H9 (cell line): Measurements from ENCODE around the gene HMGN4. TPM values are rescaled to one million over a fixed set of nuclear protein-coding genes. Genes with fewer than 3 reads are reported as not detected.

Experiments used
- DNase-seq: peaks from one replicate; pipeline ENCODE4 v3.0.0-alpha.2; 2017
- H2AFZ ChIP-seq: one replicate; pipeline ENCODE4 v1.6.1; 2013; ENCODE audit warnings: mild to moderate bottlenecking, low read length, control low read depth, moderate library complexity
- H2AK5ac ChIP-seq: 2 replicates; pipeline ENCODE4 v1.6.1; 2013; ENCODE audit warnings: low read length, control low read depth, mixed read lengths; ENCODE audit not compliant: insufficient read length
- H2BK120ac ChIP-seq: one replicate; pipeline ENCODE4 v1.6.1; 2013; ENCODE audit warnings: low read depth, mild to moderate bottlenecking, low read length, control low read depth, inconsistent platforms; ENCODE audit not compliant: poor library complexity, severe bottlenecking
- H2BK12ac ChIP-seq: 2 replicates; pipeline ENCODE4 v1.6.1; 2013; ENCODE audit warnings: low read length, control low read depth, mixed read lengths, low read depth; ENCODE audit not compliant: insufficient read length
- H2BK15ac ChIP-seq: 2 replicates; pipeline ENCODE4 v1.6.1; 2013; ENCODE audit warnings: low read depth, low read length, control low read depth
- H2BK20ac ChIP-seq: one replicate; pipeline ENCODE4 v1.6.1; 2013; ENCODE audit warnings: low read depth, mild to moderate bottlenecking, low read length, control low read depth, inconsistent platforms; ENCODE audit not compliant: poor library complexity, severe bottlenecking
- H2BK5ac ChIP-seq: 2 replicates; pipeline ENCODE4 v1.6.1; 2013; ENCODE audit warnings: low read length, control low read depth, mixed read lengths; ENCODE audit not compliant: insufficient read length
- H3K14ac ChIP-seq: 2 replicates; pipeline ENCODE4 v1.6.1; 2013; ENCODE audit warnings: low read length, control low read depth; ENCODE audit not compliant: insufficient read depth
- H3K18ac ChIP-seq: 2 replicates; pipeline ENCODE4 v1.6.1; 2013; ENCODE audit warnings: low read depth, mild to moderate bottlenecking, mixed read lengths, low read length, control low read depth; ENCODE audit not compliant: insufficient read length
- H3K23ac ChIP-seq: 2 replicates; pipeline ENCODE4 v1.6.1; 2013; ENCODE audit warnings: low read length, control low read depth, mixed read lengths, low read depth; ENCODE audit not compliant: insufficient read length
- H3K23me2 ChIP-seq: 2 replicates; pipeline ENCODE4 v1.6.1; 2013; ENCODE audit warnings: low read depth, mild to moderate bottlenecking, mixed read lengths, low read length, control low read depth; ENCODE audit not compliant: insufficient read length, poor library complexity, severe bottlenecking
- H3K27ac ChIP-seq: 2 replicates; pipeline ENCODE4 v1.5.1; 2013; ENCODE audit warnings: low read length, control low read depth, mixed read lengths, low read depth; ENCODE audit not compliant: insufficient read length
- H3K27me3 ChIP-seq: 2 replicates; pipeline ENCODE4 v1.6.1; 2013; ENCODE audit warnings: low read length, control low read depth, inconsistent platforms; ENCODE audit not compliant: insufficient read depth
- H3K4ac ChIP-seq: 2 replicates; pipeline ENCODE4 v1.6.1; 2013; ENCODE audit warnings: low read depth, mild to moderate bottlenecking, control low read depth, inconsistent platforms, low read length, moderate library complexity
- H3K4me1 ChIP-seq: 2 replicates; pipeline ENCODE4 v1.6.1; 2013; ENCODE audit warnings: low read length, control low read depth, inconsistent platforms; ENCODE audit not compliant: insufficient read depth
- H3K4me2 ChIP-seq: 2 replicates; pipeline ENCODE4 v1.6.1; 2013; ENCODE audit warnings: low read length, control low read depth, mixed read lengths; ENCODE audit not compliant: insufficient read length, insufficient read depth
- H3K56ac ChIP-seq: 2 replicates; pipeline ENCODE4 v1.6.1; 2013; ENCODE audit warnings: low read depth, mild to moderate bottlenecking, mixed read lengths, low read length, control low read depth; ENCODE audit not compliant: insufficient read length
- H3K79me1 ChIP-seq: 2 replicates; pipeline ENCODE4 v1.6.1; 2013; ENCODE audit warnings: low read depth, mild to moderate bottlenecking, moderate library complexity, low read length, control low read depth, inconsistent platforms; ENCODE audit not compliant: insufficient read depth, poor library complexity, severe bottlenecking
- H3K79me2 ChIP-seq: 2 replicates; pipeline ENCODE4 v1.6.1; 2013; ENCODE audit warnings: low read length, control low read depth, inconsistent platforms; ENCODE audit not compliant: insufficient read depth
- H3K9ac ChIP-seq: 2 replicates; pipeline ENCODE4 v1.6.1; 2013; ENCODE audit warnings: low read length, control low read depth, mixed read lengths; ENCODE audit not compliant: insufficient read length; ENCODE audit errors: extremely low read depth
- H3K9me3 ChIP-seq: one replicate; pipeline ENCODE4 v1.6.1; 2013; ENCODE audit warnings: low read depth, low read length, inconsistent platforms; ENCODE audit not compliant: control insufficient read depth
- H3T11ph ChIP-seq: one replicate; pipeline ENCODE4 v1.6.1; 2013; ENCODE audit warnings: mild to moderate bottlenecking, low read length, control low read depth, inconsistent platforms
- H4K20me1 ChIP-seq: one replicate; pipeline ENCODE4 v1.6.1; 2013; ENCODE audit not compliant: control insufficient read depth, insufficient read length, insufficient read depth
- H4K5ac ChIP-seq: 2 replicates; pipeline ENCODE4 v1.6.1; 2013; ENCODE audit warnings: low read depth, mild to moderate bottlenecking, mixed read lengths, low read length, control low read depth; ENCODE audit not compliant: insufficient read length
- H4K8ac ChIP-seq: replicated peaks from 2 replicates; pipeline ENCODE4 v1.6.1; 2013; ENCODE audit warnings: low read length, control low read depth, mixed read lengths, low read depth; ENCODE audit not compliant: insufficient read length
- H4K91ac ChIP-seq: 2 replicates; pipeline ENCODE4 v1.6.1; 2013; ENCODE audit warnings: low read depth, mild to moderate bottlenecking, moderate library complexity, mixed read lengths, low read length, control low read depth; ENCODE audit not compliant: insufficient read length
- H3K27ac Mint-ChIP-seq, 3 experiments: 2 replicates in 2 of 3; 3 replicates in 1 of 3; pipeline ENCODE4 v1.8.0; 2020 to 2021; ENCODE audit warnings: mixed read lengths in 3 of 3, mild to moderate bottlenecking in 1 of 3, moderate library complexity in 1 of 3
- H3K27me3 Mint-ChIP-seq: 2 replicates; pipeline ENCODE4 v1.8.0; 2021; ENCODE audit warnings: low read depth, mild to moderate bottlenecking, moderate library complexity, mixed read lengths
- H3K36me3 Mint-ChIP-seq, 3 experiments: 2 replicates in 2 of 3; 3 replicates in 1 of 3; pipeline ENCODE4 v1.8.0; 2020 to 2021; ENCODE audit warnings: low read depth in 3 of 3, mixed read lengths in 3 of 3; ENCODE audit not compliant: insufficient read depth in 1 of 3
- H3K4me1 Mint-ChIP-seq, 2 experiments: 2 replicates each; pipeline ENCODE4 v1.8.0; 2020; ENCODE audit warnings: mixed read lengths in 2 of 2
- H3K4me3 Mint-ChIP-seq, 2 experiments: 2 replicates in 1 of 2; 3 replicates in 1 of 2; pipeline ENCODE4 v1.8.0; 2020 to 2021; ENCODE audit warnings: mild to moderate bottlenecking in 2 of 2, mixed read lengths in 2 of 2, moderate library complexity in 1 of 2
- H3K9me3 Mint-ChIP-seq, 2 experiments: 2 replicates in 1 of 2; 3 replicates in 1 of 2; pipeline ENCODE4 v1.8.0; 2020; ENCODE audit warnings: mild to moderate bottlenecking in 2 of 2, mixed read lengths in 2 of 2, moderate library complexity in 1 of 2
- CTCF ChIP-seq: fragments of 200-600 bp; sonication (generic); conservative IDR thresholded peaks from 3 replicates; pipeline ENCODE4 v1.8.0; 2021; ENCODE audit warnings: antibody characterized with exemption, mild to moderate bottlenecking
- WGBS: extraction: QIAGEN DNeasy Blood & Tissue Kit; methylation state at CpG from one replicate; pipeline ENCODE4 v1.1.7; 2013; ENCODE audit warnings: missing lambda C conversion rate, low lambda C conversion rate, mixed read lengths; ENCODE audit not compliant: insufficient read length; ENCODE audit errors: extremely low coverage; 5-methylcytosine and 5-hydroxymethylcytosine counted together
- total RNA-seq: library from RNA; stranded (reverse); gene quantifications from 2 replicates; pipeline ENCODE4 v1.2.1, GENCODE V29; 2021

Gene HMGN4
- total RNA-seq, 1 experiment from 2014 or later = 50.4 TPM

- no peaks in the 10 kb centered on the region for H3K79me2 ChIP-seq
- H3K9me3 Mint-ChIP-seq = peaks cover 10 to 11% of the 10 kb centered on the region in 2 experiments; a peak in 4 of 5 replicates
- no peak overlapping the region for H2BK5ac ChIP-seq
- no peaks in the 10 kb centered on the region for H3K79me1 ChIP-seq
- no peak overlapping the region for H4K5ac ChIP-seq
- H3K4me2 ChIP-seq = peak overlapping the region; percentile 81
- no peak overlapping the region for H2BK12ac ChIP-seq
- H2BK120ac ChIP-seq = no peak overlapping the region
- H3K4me1 Mint-ChIP-seq = peaks cover 9 to 10% of the 10 kb centered on the region in 2 experiments
- no peak overlapping the region for H4K8ac ChIP-seq
- H3T11ph ChIP-seq = no peak overlapping the region
- no peak overlapping the region for H2BK15ac ChIP-seq
- H3K4me3 Mint-ChIP-seq = peak overlapping the region; percentile 87 to 97
- H2BK20ac ChIP-seq = no peak overlapping the region
- peaks cover 3% of the 10 kb centered on the region for H3K23me2 ChIP-seq
- H2AK5ac ChIP-seq = no peak overlapping the region
- no peak overlapping the region for H3K9ac ChIP-seq
- no peak overlapping the region for H3K56ac ChIP-seq
- no peak overlapping the region; a peak in 1 of 7 replicates for H3K27ac Mint-ChIP-seq
- H3K27me3 Mint-ChIP-seq = peaks cover 23% of the 10 kb centered on the region
- H4K20me1 ChIP-seq = no peaks in the 10 kb centered on the region
- H3K23ac ChIP-seq = no peak overlapping the region
- WGBS = no CpG with 5 or more reads among the region's 31 CpGs
- peak; percentile 79 for DNase-seq
- no peak overlapping the region for H3K14ac ChIP-seq
- H3K27ac ChIP-seq = no peak overlapping the region
- no peaks in the 10 kb centered on the region for H3K36me3 Mint-ChIP-seq
- H3K27me3 ChIP-seq = no peaks in the 10 kb centered on the region
- H4K91ac ChIP-seq = no peak overlapping the region
- no peak for TF ChIP-seq CTCF
- no peaks in the 10 kb centered on the region for H3K4me1 ChIP-seq
- H3K9me3 ChIP-seq = no peaks in the 10 kb centered on the region
- no peak overlapping the region for H2AFZ ChIP-seq
- no peak overlapping the region for H3K4ac ChIP-seq
- H3K18ac ChIP-seq = no peak overlapping the region
These were observed 39.0 kb downstream of the HMGN4 start for GRCh38 chr6:26576929-26577719.
